ENCODE results near the gene GIPR. TPM values are rescaled to one million over a fixed set of nuclear protein-coding genes. Genes with fewer than 3 reads are reported as not detected.
"Not testable (repeated sequence)": the region's sequence is repeated elsewhere in the genome, so short reads cannot be mapped to it uniquely, and the experiment has no call there.

GIPR gene
- total RNA-seq, 1 experiment from 2014 or later = 0.45 TPM

DNA sequence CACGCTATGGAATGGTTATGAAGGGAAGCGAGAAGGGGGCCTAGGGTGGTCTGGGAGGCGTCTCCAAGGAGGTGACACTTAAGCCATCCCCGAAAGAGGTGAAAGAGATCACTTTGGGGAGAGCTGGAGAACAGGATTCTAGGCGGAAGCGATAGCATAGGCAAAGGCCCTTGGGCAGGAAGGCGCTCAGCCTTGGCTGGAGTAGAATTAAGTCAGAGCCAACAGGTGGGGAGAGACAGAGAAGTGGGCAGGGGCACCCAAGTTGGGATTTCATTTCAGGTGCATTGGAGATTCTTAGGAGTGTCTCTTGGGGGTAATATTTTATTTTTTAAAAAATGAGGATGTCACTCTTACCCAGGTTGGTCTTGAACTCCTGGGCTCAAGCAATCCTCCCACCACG is 14.1 kb downstream of the GIPR start:
- no peak overlapping the region for H3K27ac ChIP-seq (ENCODE audit: low read depth, low read length, poor library complexity, severe bottlenecking)
- intact Hi-C loops (cut with micrococcal nuclease; ENCODE audit: unreplicated experiment) = no loop called here
- CTCF ChIA-PET = interaction anchor here (1.6 kb wide), 1 partner anchor 10 kb away, joined by 3 read pairs; the partner anchor contains the start of gene QPCTL

DNA sequence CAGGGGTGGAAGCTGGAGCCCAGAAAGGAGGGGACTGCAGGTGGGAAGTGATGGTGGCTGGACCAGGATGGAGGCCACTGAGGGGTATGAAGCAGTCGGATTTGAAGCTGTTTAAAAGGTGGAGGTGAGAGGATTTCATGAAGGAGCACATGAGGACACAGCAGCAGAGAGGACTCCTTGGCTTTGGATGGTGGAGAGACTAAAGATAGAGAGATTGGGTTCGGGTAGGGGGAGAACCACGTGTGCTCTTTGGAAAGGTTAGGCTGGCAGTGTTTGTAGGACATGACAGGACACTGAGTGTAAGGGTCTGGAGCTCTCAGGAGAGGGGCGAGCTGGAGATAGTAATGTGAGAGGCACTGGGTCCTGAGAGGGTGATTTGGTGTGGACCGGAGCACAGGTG is 14.9 kb downstream of the GIPR start:
- POLR2A ChIA-PET (ENCODE audit: low non-redundant PET) = no interaction called here
- Histone ChIP-seq H3K4me3 (ENCODE audit: low read depth, low read length, poor library complexity, severe bottlenecking) (no peak overlapping the region), H3K27ac (ENCODE audit: low read depth, low read length, poor library complexity, severe bottlenecking) (no peak overlapping the region), H3K9me3 (ENCODE audit: low read depth, low read length, poor library complexity, severe bottlenecking) (no peaks in the 10 kb centered on the region), H3K36me3 (ENCODE audit: insufficient read depth, low read length, poor library complexity, severe bottlenecking) (peaks cover 30% of the 10 kb centered on the region), H3K27me3 (replicated peaks; ENCODE audit: insufficient read depth, low read depth, low read length, poor library complexity) (no peaks in the 10 kb centered on the region), H3K4me1 (ENCODE audit: insufficient read depth, low read length, poor library complexity, severe bottlenecking) (peaks cover 5% of the 10 kb centered on the region)
- BruUV-seq (replicated peaks) = no TSS peak
- no peak for DNase-seq (ENCODE audit: low spot score)
- CTCF ChIA-PET = interaction anchor here (0.5 to 1.6 kb wide), 2 partner anchors 10 to 87 kb away, joined by 3 to 4 read pairs; partner anchors contain the start of gene QPCTL
- intact Hi-C loops (cut with micrococcal nuclease; ENCODE audit: unreplicated experiment) = no loop called here
- TF ChIP-seq EZH2 (IDR thresholded peaks at IDR 0.05; ENCODE audit: borderline replicate concordance, low read depth, low read length, poor library complexity, severe bottlenecking) = no peak
- TF ChIP-seq, protein P1, sequence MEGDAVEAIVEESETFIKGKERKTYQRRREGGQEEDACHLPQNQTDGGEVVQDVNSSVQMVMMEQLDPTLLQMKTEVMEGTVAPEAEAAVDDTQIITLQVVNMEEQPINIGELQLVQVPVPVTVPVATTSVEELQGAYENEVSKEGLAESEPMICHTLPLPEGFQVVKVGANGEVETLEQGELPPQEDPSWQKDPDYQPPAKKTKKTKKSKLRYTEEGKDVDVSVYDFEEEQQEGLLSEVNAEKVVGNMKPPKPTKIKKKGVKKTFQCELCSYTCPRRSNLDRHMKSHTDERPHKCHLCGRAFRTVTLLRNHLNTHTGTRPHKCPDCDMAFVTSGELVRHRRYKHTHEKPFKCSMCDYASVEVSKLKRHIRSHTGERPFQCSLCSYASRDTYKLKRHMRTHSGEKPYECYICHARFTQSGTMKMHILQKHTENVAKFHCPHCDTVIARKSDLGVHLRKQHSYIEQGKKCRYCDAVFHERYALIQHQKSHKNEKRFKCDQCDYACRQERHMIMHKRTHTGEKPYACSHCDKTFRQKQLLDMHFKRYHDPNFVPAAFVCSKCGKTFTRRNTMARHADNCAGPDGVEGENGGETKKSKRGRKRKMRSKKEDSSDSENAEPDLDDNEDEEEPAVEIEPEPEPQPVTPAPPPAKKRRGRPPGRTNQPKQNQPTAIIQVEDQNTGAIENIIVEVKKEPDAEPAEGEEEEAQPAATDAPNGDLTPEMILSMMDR (conservative IDR thresholded peaks at IDR 0.05; ENCODE audit: low read depth, low read length) = no peak

More for the DNA sequence above, 14.1 kb downstream of the GIPR start:
- no TSS peak for BruUV-seq (replicated peaks)
- H3K36me3 ChIP-seq (ENCODE audit: insufficient read depth, low read length, poor library complexity, severe bottlenecking) = peaks cover 22% of the 10 kb centered on the region
- peaks cover 10% of the 10 kb centered on the region for H3K4me1 ChIP-seq (ENCODE audit: insufficient read depth, low read length, poor library complexity, severe bottlenecking)
- TF ChIP-seq EZH2 (IDR thresholded peaks at IDR 0.05; ENCODE audit: borderline replicate concordance, low read depth, low read length, poor library complexity, severe bottlenecking) = no peak
- TF ChIP-seq, protein P1 (conservative IDR thresholded peaks at IDR 0.05; ENCODE audit: low read depth, low read length) = no peak
- no peak overlapping the region for H3K4me3 ChIP-seq (ENCODE audit: low read depth, low read length, poor library complexity, severe bottlenecking)
- H3K9me3 ChIP-seq (ENCODE audit: low read depth, low read length, poor library complexity, severe bottlenecking) = no peaks in the 10 kb centered on the region
- POLR2A ChIA-PET (ENCODE audit: low non-redundant PET) = no interaction called here
- H3K27me3 ChIP-seq (replicated peaks; ENCODE audit: insufficient read depth, low read depth, low read length, poor library complexity) = no peaks in the 10 kb centered on the region
- DNase-seq (ENCODE audit: low spot score) = no peak

DNA sequence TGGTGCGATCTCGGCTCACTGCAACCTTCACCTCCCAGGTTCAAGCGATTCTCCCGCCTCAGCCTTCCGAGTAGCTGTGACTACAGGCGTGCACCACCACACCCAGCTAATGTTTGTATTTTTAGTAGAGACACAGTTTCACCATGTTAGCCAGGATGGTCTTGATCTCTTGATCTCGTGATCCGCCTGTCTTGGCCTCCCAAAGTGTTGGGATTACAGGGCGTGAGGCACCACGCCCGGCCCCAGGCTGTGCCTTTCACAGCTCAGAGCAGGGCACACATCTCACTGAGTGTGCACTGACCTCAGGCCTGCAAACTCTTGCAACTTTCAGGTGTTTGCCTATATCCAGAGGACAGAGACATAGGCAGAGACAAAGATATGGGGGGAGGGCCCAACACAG is 17.0 kb downstream of the GIPR start:
- DNase-seq (ENCODE audit: low spot score); H3K9me3 ChIP-seq (ENCODE audit: low read depth, low read length, poor library complexity, severe bottlenecking); BruUV-seq (replicated peaks); intact Hi-C loops (cut with micrococcal nuclease; ENCODE audit: unreplicated experiment); H3K4me1 ChIP-seq (ENCODE audit: insufficient read depth, low read length, poor library complexity, severe bottlenecking); H3K4me3 ChIP-seq (ENCODE audit: low read depth, low read length, poor library complexity, severe bottlenecking); H3K27ac ChIP-seq (ENCODE audit: low read depth, low read length, poor library complexity, severe bottlenecking); H3K27me3 ChIP-seq (replicated peaks; ENCODE audit: insufficient read depth, low read depth, low read length, poor library complexity): not testable (repeated sequence)
- H3K36me3 ChIP-seq (ENCODE audit: insufficient read depth, low read length, poor library complexity, severe bottlenecking) = peaks cover 40% of the 10 kb centered on the region
- ChIA-PET CTCF (interaction anchor here (0.7 kb wide), 1 partner anchor 261 kb away, joined by 4 read pairs; the partner anchor contains the start of gene ERCC1), POLR2A (ENCODE audit: low non-redundant PET) (interaction anchor here (0.6 kb wide), 1 partner anchor 23 kb away, joined by 17 read pairs; no protein-coding TSS in a partner anchor)

DNA sequence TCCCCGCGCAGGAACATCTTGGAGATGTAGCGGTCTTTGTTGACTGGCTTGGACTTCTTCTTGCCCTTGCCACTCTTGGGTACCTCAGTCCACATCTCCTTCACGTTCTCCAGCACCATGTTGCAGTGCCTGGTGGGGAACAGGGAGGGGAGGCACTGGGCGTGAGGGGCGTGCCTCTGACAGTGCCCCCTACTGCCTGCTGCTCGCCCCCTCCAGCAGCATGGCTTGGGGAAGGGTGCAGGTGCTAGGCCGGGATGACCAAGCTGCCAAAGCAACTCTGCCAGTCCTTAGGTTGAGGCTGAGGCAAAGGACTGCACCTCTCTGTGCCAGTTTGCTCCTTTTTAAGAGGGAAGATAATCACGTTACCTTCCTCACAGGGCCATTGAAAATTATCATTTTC is 19.6 kb downstream of the GIPR start:
- ChIA-PET POLR2A (ENCODE audit: low non-redundant PET) (interaction anchor here (0.7 kb wide), 1 partner anchor 318 kb away, joined by 3 read pairs; no protein-coding TSS in a partner anchor), CTCF (no interaction called here)
- Histone ChIP-seq H3K27ac (ENCODE audit: low read depth, low read length, poor library complexity, severe bottlenecking) (no peak overlapping the region), H3K27me3 (replicated peaks; ENCODE audit: insufficient read depth, low read depth, low read length, poor library complexity) (no peaks in the 10 kb centered on the region), H3K4me1 (ENCODE audit: insufficient read depth, low read length, poor library complexity, severe bottlenecking) (peaks cover 9% of the 10 kb centered on the region), H3K9me3 (ENCODE audit: low read depth, low read length, poor library complexity, severe bottlenecking) (no peaks in the 10 kb centered on the region), H3K4me3 (ENCODE audit: low read depth, low read length, poor library complexity, severe bottlenecking) (no peak overlapping the region), H3K36me3 (ENCODE audit: insufficient read depth, low read length, poor library complexity, severe bottlenecking) (peaks cover 40% of the 10 kb centered on the region)
- BruUV-seq (replicated peaks) = no TSS peak
- intact Hi-C loops (cut with micrococcal nuclease; ENCODE audit: unreplicated experiment) = no loop called here
- TF ChIP-seq, protein P1 (conservative IDR thresholded peaks at IDR 0.05; ENCODE audit: low read depth, low read length) = no peak
- no peak for TF ChIP-seq EZH2 (IDR thresholded peaks at IDR 0.05; ENCODE audit: borderline replicate concordance, low read depth, low read length, poor library complexity, severe bottlenecking)
- DNase-seq (ENCODE audit: low spot score) = no peak

Measured in A673 (cell line).